Endometrium (tissue), 2 donors: Measurements from ENCODE around the gene CENPVL2.
"Not testable (repeated sequence)": the region's sequence is repeated elsewhere in the genome, so short reads cannot be mapped to it uniquely, and the experiment has no call there.

Source experiments
- FAIRE-seq: peaks from 2 replicates; lab custom pipeline; 2012; peaks lifted over from hg19 to GRCh38; lab: Jason Lieb, UNC
- donor health status: control.
- donor health status: control.

Gene CENPVL2

GRCh38 chrX:51682720-51683062 is at the start of gene CENPVL2:
CENPVL2 (minus strand) TSS chrX:51682831; CDS start chrX:51682831, 0 bp downstream.
- FAIRE-seq: not testable (repeated sequence)

DNA sequence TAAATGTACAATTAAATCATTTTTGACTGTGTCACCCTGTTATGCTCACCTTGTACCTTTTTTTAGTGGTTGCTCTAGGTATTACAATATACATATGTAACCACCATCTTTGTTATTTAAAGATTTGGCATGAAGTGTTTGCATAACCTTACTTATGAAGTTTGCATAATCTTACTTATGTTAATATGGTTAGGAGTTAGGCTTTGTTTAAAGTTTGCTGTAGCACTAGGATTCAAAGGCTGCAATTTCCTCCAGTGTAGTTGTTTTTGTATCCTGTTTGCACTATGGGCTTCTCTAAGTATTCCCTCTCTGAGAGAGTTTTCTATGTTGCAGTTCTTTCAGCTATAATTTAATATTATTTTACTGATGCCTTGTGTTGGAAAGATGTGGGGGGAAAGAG is 45.6 kb upstream of the CENPVL2 start:
- FAIRE-seq: no peak

DNA sequence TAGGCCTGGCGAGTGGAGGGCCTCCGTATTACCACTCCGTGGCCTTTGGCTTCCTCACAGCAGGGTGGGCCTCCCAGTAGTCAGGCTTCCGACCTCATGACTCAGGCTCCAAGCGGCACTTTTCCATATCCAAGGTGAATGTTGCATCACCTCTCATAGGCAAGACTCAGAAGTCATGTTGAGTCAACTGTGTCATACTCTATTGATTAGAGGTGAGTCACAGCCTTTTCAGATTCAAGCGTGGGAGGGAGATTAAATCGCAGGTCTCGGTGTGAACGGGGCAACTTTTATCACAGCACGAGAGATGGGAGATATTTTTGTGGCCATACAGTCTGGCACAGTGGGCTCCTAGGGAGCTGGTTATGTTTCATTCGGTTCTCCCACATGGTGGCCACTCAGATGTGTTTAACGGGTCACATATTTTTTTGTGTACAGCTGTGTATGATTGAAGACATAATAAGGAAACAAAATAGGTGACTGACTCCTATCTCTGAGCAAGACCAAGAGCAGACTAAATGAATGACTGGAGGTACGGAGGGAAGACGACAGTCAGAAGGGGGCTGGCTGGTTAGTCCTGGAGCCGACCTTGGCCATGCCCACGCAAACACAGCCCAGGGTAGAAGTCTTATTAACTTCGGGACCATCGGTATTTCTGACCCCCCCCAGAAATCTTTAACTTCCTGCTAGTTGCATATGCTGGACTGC is 30.5 kb upstream of the CENPVL2 start:
- FAIRE-seq: not testable (repeated sequence)

DNA sequence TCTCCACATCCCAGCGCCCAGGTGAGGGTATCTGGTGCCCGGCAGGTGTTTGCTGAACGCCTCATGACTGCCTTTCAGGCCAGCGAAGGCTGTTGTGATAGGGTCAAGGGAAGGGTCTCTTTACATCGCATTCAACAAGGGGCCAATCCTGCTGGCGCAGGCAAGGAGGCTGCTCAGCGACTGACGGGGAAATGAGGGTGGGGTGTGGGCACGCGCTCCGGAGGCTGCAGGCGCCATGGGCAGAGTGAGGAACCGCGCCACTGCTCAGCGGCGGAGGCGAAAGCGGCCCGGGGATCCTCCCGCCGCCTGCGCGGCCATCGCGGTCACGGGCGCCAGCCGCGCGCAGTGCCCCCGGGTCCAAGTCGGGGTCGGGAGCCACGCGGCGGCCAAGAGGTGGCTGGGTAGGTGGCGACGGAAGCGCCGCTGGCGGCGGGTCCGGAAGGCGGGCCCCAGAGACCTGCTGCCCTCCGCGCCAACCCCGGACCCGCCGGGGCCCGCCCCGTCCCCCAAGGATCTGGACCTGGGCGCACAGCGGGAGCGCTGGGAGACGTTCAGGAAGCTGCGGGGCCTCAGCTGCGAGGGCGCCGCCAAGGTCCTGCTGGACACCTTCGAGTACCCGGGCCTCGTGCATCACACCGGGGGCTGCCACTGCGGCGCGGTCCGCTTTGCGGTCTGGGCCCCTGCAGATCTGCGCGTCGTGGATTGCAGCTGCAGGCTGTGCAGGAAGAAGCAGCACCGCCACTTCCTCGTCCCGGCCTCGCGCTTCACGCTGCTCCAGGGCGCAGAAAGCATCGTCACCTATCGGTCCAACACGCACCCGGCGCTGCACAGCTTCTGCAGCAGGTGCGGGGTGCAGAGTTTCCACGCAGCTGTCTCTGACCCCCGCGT is 27.9 kb upstream of the CENPVL2 start, which contains the start of gene CENPVL1:
CENPVL1 (plus strand) TSS at position 236 of the 888 bp plus-strand sequence; CDS start at position 236, 0 bp downstream.
- FAIRE-seq: not testable (repeated sequence)

- FAIRE-seq: no peak
These were observed 14.8 kb upstream of the CENPVL2 start for GRCh38 chrX:51697397-51697796.

DNA sequence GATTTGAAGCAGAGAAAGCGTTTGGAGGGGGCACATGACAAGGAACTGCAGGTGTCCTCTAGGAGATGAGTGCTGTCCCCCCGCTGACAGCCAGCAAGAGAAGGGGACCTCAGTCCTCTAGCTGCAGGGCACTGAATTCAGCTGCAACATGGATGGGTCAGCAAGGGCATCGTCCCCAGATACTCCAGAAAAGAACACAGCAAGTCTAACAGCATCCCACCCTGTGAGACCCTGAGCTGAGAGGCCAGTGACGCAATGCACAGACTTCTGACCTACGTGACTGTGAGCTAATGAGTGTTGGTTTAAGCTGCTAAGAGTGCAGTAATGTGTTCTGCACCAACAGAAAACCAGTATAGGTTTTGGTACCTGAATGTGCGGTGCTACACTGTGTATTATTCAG is 11.6 kb upstream of the CENPVL2 start:
- FAIRE-seq: no peak

DNA sequence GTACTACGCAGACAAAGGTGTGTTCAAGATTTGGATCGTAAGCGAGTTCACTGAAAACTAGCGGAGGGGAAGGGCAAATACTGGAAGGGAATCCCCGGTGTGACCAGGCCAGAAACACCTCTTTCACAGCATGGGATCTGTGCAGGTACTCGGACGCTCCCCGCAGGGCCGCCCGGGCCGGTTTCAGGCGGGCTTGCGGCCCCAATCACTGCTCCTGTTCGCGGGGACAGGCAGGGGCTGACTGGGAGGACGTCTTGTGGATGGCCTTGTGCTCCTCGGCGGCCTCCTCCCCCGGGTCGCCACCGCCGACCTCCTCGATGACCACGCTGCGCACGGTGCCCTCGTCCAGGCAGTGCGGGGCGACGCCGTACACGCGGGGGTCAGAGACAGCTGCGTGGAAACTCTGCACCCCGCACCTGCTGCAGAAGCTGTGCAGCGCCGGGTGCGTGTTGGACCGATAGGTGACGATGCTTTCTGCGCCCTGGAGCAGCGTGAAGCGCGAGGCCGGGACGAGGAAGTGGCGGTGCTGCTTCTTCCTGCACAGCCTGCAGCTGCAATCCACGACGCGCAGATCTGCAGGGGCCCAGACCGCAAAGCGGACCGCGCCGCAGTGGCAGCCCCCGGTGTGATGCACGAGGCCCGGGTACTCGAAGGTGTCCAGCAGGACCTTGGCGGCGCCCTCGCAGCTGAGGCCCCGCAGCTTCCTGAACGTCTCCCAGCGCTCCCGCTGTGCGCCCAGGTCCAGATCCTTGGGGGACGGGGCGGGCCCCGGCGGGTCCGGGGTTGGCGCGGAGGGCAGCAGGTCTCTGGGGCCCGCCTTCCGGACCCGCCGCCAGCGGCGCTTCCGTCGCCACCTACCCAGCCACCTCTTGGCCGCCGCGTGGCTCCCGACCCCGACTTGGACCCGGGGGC is 567 bp downstream of the CENPVL2 start:
- not testable (repeated sequence) for FAIRE-seq

DNA sequence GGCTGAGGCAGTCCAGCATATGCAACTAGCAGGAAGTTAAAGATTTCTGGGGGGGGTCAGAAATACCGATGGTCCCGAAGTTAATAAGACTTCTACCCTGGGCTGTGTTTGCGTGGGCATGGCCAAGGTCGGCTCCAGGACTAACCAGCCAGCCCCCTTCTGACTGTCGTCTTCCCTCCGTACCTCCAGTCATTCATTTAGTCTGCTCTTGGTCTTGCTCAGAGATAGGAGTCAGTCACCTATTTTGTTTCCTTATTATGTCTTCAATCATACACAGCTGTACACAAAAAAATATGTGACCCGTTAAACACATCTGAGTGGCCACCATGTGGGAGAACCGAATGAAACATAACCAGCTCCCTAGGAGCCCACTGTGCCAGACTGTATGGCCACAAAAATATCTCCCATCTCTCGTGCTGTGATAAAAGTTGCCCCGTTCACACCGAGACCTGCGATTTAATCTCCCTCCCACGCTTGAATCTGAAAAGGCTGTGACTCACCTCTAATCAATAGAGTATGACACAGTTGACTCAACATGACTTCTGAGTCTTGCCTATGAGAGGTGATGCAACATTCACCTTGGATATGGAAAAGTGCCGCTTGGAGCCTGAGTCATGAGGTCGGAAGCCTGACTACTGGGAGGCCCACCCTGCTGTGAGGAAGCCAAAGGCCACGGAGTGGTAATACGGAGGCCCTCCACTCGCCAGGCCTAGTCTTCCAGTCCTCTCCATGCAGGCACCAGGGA is 2.8 kb downstream of the CENPVL2 start:
- FAIRE-seq: not testable (repeated sequence)

DNA sequence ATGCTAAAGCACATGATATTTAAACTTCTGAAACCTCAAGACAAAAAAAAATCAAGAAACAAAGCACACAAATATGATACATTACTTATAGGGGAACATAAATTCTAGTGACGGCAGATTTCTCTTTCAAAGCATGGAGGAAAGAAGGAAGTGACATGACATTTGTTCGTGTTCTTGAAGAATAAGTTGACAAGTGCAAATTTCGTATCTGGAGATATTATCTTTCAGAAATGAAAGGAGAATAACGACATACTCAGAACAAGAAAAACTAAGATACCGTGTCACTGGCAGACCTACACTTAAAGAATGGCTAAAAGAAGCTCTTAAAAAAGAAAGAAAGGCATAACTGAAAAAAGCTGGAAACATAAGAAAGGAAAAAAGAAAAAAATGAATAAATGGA is 16.6 kb downstream of the CENPVL2 start:
- no peak for FAIRE-seq

DNA sequence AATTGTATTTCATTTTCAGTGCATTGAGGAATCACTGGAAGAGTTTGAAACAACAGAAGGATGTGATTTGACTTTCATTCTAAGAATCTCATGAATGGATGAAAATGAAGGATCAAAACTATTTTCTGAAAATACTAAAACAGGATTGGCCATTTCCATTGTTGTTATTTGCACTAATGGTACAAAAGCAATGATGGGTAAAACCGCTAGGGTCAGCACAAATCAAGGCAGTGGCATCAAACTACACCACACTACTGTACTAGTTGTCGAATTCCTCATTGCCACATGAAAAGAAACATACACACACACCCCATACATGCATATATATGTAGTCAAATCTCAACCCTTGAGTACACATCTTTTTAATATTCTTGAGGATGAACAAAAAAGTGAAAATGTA is 39.3 kb downstream of the CENPVL2 start:
- FAIRE-seq: no peak

DNA sequence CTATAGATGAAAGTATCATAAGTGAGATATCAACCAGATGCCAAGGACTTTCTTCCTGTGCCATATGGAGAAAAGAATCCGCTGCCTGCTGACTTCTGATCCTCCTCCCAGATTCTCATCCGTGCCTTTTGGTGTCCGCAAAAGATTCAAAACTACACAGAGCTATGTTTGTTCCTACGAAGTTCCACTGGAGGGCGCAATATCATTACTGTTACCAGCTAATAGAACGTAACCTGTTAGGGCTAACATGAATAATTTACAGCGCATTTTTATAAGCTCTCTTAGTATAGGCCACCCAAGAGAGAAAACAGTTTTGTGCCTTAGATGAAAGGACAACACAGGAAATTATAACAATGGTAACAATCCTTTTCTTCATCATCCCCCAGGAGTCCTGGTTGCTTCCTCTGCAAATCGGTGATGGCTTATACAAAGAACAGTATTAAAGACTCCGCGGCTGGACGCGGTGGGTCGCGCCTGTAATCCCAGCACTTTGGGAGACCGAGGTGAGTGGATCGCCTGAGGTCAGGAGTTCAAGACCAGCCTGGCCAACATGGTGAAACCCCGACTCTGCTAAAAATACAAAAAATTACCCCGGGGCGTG is 41.1 kb downstream of the CENPVL2 start:
- no peak for FAIRE-seq

- FAIRE-seq: not testable (repeated sequence)
These were observed 46.1 kb downstream of the CENPVL2 start for GRCh38 chrX:51636511-51636910.
